ENCODE measurements around the gene NUP214.
A peak's percentile ranks its signal among the peaks of the same experiment; 100 is the strongest.

Gene NUP214

DNA sequence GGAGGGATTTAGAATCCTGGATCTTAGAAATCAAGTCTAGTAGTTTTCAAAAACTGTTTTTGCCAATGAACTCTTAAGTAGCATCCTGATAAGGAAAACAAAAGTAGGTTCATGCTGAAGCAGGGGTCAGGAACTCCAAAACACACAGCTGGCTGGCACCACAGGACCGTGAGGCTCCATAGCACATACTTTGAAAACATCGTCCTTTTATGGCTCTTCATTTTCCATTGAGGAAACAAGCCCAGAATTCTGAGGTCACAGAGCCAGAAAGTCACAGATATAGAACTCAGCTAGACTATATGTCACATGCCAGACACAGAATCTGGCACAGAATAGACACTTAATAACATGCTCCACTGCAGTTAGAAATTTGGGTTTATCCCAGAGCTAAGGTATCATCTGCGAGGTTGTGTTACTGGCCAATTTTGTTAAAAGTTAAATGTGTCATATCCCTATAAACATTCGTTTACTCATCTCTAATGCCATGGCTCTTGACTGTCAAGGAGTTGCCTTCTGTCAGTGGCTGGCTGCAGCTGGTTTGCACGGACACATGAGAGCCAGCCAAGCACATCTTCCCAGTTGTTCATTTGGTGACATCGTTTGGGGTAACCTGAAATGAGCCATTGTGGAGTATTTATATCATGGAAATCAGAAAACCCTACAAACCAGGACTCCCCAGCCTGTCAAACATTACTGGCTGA lies 92.1 kb downstream of the NUP214 start:
- no peak for DNase-seq (ENCODE audit: low read depth)
- H3K4me3 ChIP-seq (ENCODE audit: low read depth, low read length) = no peak overlapping the region

- no peak for DNase-seq (ENCODE audit: low read depth)
- no peak overlapping the region for H3K4me3 ChIP-seq (ENCODE audit: low read depth, low read length)
Observed at GRCh38 chr9:131218370-131218769, 93.0 kb downstream of the NUP214 start.

- H3K4me3 ChIP-seq (ENCODE audit: low read depth, low read length) = no peak overlapping the region
- DNase-seq (ENCODE audit: low read depth) = no peak
Observed at GRCh38 chr9:131220485-131220884, 95.1 kb downstream of the NUP214 start.

DNA sequence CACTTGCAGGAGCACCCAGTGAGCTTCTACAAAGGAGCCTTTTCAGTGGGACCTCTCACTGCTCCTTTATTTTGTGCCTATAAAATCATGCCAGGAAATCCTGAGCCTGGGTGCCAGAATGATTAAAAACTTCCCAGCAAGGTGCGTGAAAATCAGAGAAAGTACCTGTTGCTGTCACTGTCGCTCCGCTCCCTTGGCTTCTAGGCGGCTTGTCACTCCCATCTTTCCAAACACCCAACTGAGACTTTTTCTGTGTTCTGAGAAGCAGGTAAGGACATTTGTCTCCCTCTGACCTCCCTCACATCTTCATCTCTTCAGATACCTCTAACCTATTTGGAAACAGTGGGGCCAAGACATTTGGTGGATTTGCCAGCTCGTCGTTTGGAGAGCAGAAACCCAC lies 97.1 kb downstream of the NUP214 start:
- no peak overlapping the region for H3K4me3 ChIP-seq (ENCODE audit: low read depth, low read length)
- no peak for DNase-seq (ENCODE audit: low read depth)

DNA sequence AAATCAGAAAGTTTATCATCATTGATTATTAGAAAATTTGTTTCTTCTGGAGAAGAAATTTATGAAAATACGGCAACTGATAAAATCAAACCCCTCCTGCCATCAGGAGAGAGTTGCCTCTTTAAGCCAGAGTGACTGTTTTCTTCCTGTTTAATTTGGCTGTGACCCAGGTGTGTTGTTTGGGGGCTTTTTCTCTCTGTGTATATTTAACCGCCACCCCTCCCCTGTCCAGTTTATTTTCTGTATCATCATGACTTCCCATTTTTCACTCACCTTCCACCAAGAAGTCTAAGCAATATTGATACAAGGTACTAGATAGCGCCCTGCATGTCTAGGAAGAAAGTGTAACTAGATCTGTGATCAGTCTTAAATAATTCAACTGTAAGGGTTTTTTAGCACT lies 100.8 kb downstream of the NUP214 start:
- DNase-seq (ENCODE audit: low read depth) = no peak
- H3K4me3 ChIP-seq (ENCODE audit: low read depth, low read length) = no peak overlapping the region

GRCh38 chr9:131227112-131227958 lies 101.9 kb downstream of the NUP214 start:
- no peak overlapping the region for H3K4me3 ChIP-seq (ENCODE audit: low read depth, low read length)
- DNase-seq (ENCODE audit: low read depth) = no peak

DNA sequence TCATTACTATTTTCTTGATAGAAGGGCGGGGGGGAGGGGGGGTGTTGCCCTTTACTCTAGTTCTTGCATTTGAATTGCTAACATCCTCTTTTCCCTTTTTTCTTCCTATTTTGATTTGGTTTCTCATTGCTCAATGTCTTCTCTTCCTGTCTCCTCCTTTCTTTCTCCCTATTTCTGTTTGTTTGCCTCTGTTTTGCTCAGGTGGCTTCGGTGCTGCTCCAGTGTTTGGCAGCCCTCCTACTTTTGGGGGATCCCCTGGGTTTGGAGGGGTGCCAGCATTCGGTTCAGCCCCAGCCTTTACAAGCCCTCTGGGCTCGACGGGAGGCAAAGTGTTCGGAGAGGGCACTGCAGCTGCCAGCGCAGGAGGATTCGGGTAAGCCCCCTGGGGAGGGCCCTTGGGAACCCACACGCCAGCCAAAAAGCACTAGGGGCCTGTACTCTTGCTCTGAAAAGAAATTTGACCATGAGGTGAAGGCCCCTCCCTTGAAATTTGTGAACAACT lies 102.6 kb downstream of the NUP214 start:
- no peak overlapping the region for H3K4me3 ChIP-seq (ENCODE audit: low read depth, low read length)
- no peak for DNase-seq (ENCODE audit: low read depth)

DNA sequence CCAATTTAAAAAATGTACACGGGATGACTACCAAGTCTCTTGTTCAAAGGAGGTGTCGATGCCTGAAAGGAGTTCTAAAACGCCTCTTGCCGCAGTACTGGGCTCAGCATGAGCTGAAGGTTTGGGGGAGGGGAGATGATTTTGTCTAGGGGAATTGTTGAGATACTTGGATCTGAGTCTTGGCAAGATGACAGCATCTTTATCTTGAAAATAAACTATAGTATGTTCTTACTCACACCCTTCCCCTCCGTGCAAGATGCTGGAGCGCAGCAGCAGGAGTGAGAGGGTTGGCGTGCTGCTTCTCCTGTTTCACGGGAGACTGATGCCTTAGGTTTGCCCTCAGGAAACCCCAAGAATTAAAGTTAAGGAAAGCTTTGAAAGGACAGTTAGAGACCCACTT lies 103.6 kb downstream of the NUP214 start:
- no peak for DNase-seq (ENCODE audit: low read depth)
- H3K4me3 ChIP-seq (ENCODE audit: low read depth, low read length) = no peak overlapping the region

DNA sequence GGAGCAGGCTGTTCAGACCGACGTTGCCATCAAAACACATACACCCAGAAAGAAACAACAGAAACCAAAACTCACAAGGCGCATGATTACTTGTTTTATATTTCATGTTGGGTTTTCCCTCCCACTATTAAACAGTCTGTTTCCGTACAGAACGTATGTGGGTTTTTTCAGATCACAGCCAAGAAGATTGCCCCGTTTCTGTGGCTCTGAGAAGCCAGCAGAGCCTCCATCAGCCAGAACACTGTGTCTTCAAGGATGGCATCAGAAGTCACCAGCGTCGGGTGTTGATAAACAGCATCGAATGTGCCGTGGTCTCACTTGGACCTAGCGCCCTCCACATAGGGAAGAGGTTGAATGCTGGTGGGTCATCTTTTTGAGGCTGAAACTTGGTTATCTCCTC lies 108.2 kb downstream of the NUP214 start:
- no peak overlapping the region for H3K4me3 ChIP-seq (ENCODE audit: low read depth, low read length)
- DNase-seq (ENCODE audit: low read depth) = no peak

- no peak for DNase-seq (ENCODE audit: low read depth)
- H3K4me3 ChIP-seq (ENCODE audit: low read depth, low read length) = no peak overlapping the region
Observed at GRCh38 chr9:131233995-131234394, 108.6 kb downstream of the NUP214 start.

GRCh38 chr9:131234799-131235479 lies 109.6 kb downstream of the NUP214 start:
- DNase-seq (ENCODE audit: low read depth) = no peak
- no peak overlapping the region for H3K4me3 ChIP-seq (ENCODE audit: low read depth, low read length)

GRCh38 chr9:131235480-131235851 lies 110.1 kb downstream of the NUP214 start:
- no peak for DNase-seq (ENCODE audit: low read depth)
- H3K4me3 ChIP-seq (ENCODE audit: low read depth, low read length) = no peak overlapping the region

- DNase-seq (ENCODE audit: low read depth) = no peak
- H3K4me3 ChIP-seq (ENCODE audit: low read depth, low read length) = no peak overlapping the region
Observed at GRCh38 chr9:131236161-131236560, 110.8 kb downstream of the NUP214 start.

DNA sequence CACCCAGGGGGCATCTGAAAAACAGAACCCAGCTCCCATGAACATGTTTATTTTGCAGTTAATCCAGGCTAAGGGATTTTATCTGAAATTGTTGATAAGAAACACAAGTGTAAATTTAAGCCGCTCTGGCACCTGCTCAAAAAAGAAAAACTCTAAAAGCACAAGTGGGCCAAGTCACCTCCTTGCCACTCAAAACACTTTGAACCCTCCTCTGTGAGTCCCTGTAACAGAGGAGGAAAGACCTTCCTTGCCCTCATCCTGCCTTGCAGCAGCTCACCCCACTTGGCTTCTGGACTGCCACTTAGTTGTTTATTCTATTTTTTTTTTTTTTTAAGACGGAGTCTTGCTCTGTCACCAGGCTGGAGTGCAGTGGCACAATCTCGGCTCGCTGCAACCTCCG lies 111.4 kb downstream of the NUP214 start:
- DNase-seq (ENCODE audit: low read depth) = no peak

GRCh38 chr9:131237291-131237690 lies 111.9 kb downstream of the NUP214 start:
- DNase-seq (ENCODE audit: low read depth) = no peak
- H3K4me3 ChIP-seq (ENCODE audit: low read depth, low read length) = no peak overlapping the region

More for the DNA sequence above, 111.4 kb downstream of the NUP214 start:
- H3K4me3 ChIP-seq (ENCODE audit: low read depth, low read length) = no peak overlapping the region

- peak; percentile 69 for DNase-seq (ENCODE audit: low read depth)
- H3K4me3 ChIP-seq (ENCODE audit: low read depth, low read length) = no peak overlapping the region
Observed at GRCh38 chr9:131237931-131238401, 112.6 kb downstream of the NUP214 start.

DNA sequence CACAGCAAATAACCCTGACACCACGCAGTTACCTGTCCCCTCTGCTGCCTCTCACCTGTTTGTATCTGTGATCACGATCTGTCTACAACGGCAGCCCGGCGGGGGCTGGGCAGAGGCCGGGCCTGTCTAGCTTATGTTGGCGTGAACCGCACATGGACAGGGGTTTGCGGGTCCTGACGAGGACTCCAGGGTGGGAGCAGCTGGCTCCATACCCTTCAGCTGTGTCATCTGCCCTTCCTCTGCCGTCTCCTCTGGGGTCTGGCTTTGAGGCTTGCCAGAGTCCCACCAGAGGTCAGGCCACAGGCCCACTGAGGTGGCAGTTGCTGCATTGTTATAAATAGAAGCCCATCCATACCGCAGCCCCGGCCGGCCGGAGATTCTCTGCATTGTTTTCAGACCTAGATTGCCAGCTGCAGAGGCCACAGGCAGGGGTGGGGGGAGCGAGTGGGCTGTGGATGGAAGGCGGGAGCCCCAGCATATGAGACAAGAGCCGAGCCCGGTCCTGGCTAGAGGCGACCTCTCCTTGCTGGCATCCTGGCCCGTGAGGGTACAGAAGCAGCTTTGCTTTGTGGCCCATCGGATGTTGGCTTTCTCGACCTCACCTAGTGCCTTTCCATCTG lies 113.1 kb downstream of the NUP214 start:
- H3K4me3 ChIP-seq (ENCODE audit: low read depth, low read length) = no peak overlapping the region
- peak; percentile 75 for DNase-seq (ENCODE audit: low read depth)

DNA sequence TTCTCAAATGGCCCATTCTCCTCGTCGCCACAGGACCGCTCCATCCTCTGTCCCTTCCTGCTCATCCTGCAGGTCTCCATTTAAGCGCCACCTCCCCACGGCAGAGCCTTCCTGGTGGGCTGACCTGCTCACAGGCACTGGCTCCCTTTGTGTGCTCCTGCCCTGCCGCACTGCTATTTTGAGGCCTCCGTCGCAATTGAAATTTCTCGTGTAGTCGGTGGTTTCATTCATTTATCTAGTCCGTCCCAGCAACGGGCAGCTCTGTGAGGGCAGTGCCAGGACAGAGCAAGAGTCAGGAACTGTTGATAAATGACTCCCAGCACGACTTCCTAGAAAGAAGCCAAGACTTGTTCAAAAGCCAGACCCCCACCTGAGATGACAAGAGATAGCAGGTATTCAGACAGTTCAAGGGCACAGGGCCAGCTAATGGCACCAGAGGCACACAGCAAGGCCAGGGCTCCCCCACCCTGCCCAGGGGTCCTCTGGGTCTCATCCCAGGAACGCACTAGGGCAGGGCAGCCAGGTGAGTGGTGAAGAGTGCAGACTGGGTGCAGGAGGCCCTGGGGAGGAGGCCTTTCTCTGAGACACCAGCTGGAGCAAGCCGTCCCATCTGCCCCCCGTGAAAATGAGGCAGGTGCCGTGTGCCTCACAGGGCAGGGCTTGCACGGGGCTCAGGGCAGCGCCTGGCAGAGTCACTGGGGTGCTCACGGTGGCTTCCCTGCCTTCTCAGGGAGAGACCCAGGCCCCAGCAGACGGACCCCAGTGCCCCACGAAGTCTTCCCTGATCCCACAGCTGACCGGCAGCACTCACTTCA lies 114.0 kb downstream of the NUP214 start:
- no peak for DNase-seq (ENCODE audit: low read depth)
- H3K4me3 ChIP-seq (ENCODE audit: low read depth, low read length) = no peak overlapping the region
